ENCODE data around the gene PKP1.
"Not testable (repeated sequence)": the region's sequence is repeated elsewhere in the genome, so short reads cannot be mapped to it uniquely, and the experiment has no call there.

Gene PKP1

DNA sequence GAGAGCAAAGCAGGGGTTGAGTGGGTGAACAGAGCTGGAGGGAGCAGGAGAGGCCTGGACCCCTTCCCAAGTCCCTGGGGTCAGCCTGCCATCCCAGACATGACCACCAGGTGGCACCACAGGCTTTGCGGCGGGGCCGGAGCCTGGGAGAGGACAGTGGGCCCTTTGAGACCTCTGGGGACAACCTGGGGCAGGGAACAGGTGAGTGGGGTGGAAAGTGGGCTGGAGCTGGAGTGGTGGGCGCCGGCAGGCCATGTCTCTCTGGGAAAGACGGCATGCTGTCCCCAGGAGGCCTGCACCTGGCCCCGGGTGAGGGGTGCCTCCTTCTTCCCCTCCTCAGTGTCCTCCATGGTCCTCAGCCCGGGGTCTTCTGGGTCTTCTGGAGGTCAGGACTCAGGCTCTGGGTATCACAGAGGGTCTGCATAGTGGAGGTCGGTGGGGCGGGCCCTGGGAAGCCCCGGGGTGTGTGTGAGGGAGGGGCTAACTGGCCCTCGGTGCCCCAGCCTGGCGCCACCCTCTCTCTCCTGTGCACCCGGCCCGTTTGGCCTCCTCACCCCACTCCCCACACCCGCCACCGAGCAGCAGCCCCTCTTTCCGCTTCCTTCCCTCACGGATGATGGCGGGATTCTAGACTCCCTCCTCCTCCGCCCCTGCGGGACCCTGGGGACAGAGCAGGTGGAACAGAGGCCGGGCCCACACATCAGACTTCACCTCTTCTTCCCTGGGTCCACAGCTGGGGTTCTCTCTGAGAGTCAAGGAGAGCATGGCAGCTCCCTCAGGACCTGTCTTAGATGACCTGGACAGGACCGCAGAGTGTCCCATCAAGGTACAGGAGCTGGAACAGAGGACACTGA, 28.5 kb upstream of the PKP1 start:
- TF ChIP-seq, protein P1, sequence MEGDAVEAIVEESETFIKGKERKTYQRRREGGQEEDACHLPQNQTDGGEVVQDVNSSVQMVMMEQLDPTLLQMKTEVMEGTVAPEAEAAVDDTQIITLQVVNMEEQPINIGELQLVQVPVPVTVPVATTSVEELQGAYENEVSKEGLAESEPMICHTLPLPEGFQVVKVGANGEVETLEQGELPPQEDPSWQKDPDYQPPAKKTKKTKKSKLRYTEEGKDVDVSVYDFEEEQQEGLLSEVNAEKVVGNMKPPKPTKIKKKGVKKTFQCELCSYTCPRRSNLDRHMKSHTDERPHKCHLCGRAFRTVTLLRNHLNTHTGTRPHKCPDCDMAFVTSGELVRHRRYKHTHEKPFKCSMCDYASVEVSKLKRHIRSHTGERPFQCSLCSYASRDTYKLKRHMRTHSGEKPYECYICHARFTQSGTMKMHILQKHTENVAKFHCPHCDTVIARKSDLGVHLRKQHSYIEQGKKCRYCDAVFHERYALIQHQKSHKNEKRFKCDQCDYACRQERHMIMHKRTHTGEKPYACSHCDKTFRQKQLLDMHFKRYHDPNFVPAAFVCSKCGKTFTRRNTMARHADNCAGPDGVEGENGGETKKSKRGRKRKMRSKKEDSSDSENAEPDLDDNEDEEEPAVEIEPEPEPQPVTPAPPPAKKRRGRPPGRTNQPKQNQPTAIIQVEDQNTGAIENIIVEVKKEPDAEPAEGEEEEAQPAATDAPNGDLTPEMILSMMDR (IDR thresholded peaks at IDR 0.05), result peak; percentile 99
- no peak for TF ChIP-seq ZFX (IDR thresholded peaks at IDR 0.05; ENCODE audit: borderline replicate concordance)
- H3K27ac ChIP-seq, result no peak overlapping the region

DNA sequence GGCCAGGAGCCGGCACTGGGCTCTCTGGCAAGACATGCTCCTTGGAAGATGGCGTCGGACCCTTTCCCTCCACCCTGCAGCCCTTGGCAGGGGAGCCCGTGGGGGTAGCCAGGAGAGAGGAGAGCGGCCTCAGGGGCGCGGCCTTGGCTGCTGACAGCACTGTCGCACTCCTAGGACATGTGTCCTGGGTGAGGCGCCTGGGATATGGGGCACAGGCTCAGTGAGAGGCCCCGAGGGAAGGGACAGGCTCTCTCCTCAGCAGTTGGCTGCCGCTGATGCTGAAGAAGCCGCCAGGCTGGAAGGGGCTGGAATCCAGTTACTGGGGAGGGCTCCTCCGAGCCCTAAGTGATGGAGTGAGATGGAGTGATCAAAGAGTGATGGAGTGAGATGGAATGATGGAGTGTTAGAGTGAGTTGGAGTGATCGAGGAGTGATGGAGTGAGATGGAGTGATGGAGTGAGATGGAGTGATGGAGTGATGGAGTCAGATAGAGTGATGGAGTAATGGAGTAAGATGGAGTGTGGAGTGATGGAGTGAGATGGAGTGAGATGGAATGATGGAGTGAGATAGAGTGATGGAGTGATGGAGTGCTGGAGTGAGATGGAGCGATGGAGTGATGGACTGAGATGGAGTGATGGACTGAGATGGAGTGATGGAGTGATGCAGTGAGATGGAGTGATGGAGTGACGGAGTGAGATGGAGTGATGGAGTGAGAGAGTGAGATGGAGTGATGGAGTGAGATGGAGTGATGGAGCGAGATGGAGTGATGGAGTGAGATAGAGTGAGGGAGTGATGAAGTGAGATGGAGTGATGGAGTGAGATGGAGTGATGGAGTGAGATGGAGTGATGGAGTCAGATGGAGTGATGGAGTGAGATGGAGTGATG, 27.6 kb upstream of the PKP1 start:
- TF ChIP-seq, protein P1 (IDR thresholded peaks at IDR 0.05), result no peak
- no peak for TF ChIP-seq ZFX (IDR thresholded peaks at IDR 0.05; ENCODE audit: borderline replicate concordance)
- no peak overlapping the region for H3K27ac ChIP-seq

DNA sequence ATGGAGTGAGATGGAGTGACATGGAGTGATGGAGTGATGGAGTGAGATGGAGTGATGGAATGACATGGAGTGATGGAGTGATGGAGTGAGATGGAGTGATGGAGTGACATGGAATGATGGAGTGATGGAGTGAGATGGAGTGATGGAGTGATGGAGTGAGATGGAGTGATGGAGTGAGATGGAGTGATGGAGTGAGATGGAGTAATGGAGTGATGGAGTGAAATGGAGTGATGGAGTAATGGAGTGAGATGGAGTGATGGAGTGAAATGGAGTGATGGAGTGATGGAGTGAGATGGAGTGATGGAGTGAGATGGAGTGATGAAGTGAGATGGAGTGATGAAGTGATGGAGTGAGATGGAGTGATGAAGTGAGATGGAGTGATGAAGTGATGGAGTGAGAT, 25.2 kb upstream of the PKP1 start:
- not testable (repeated sequence) for H3K27ac ChIP-seq

DNA sequence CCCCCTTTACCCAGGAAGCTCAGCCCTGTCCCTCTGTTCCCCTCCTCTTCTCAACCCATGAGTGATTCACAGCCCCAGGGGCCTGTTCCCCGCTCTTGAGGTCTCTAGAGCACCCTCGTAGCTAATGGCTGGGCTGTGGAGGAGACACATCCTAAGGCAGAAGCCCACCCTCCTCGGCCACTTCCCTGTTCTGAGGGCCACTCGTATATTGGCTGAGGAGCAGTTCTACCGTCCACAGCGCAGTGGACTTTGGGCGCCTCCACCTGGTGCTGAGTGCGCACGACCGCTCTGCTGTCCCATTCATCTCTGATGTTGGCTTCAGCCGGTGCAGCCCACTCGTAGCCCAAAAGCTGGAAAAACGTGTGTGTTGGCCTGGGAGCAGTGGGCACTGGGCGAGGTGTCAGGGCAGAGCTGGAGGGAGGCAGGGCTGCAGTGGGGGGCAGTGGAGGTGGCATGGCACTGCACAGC, 24.5 kb upstream of the PKP1 start:
- H3K27ac ChIP-seq, result no peak overlapping the region
- no peak for TF ChIP-seq ZFX (IDR thresholded peaks at IDR 0.05; ENCODE audit: borderline replicate concordance)
- TF ChIP-seq, protein P1 (IDR thresholded peaks at IDR 0.05), result no peak

GRCh38 chr1:201259476-201260235, 23.6 kb upstream of the PKP1 start:
- TF ChIP-seq, protein P1 (IDR thresholded peaks at IDR 0.05), result no peak
- no peak for TF ChIP-seq ZFX (IDR thresholded peaks at IDR 0.05; ENCODE audit: borderline replicate concordance)
- no peak overlapping the region for H3K27ac ChIP-seq

DNA sequence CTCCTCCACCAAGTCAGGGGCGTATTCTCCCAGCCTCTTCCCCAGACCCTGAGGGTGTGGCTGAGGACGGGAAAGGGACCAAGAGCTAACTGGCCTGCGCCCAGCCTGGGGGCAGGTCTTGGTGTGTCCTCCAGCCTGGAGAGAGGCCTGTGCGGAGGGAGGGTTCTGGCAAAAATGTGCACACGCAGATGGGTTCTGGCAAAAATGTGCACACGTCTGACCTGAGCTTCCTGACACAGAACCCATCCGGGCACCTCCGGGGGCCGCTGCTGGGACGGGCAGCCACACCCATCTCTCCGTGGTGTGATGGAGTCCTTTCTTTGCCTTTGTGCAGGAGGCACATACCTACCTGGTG, 23.1 kb upstream of the PKP1 start:
- TF ChIP-seq, protein P1 (IDR thresholded peaks at IDR 0.05), result no peak
- no peak for TF ChIP-seq ZFX (IDR thresholded peaks at IDR 0.05; ENCODE audit: borderline replicate concordance)
- H3K27ac ChIP-seq, result no peak overlapping the region

DNA sequence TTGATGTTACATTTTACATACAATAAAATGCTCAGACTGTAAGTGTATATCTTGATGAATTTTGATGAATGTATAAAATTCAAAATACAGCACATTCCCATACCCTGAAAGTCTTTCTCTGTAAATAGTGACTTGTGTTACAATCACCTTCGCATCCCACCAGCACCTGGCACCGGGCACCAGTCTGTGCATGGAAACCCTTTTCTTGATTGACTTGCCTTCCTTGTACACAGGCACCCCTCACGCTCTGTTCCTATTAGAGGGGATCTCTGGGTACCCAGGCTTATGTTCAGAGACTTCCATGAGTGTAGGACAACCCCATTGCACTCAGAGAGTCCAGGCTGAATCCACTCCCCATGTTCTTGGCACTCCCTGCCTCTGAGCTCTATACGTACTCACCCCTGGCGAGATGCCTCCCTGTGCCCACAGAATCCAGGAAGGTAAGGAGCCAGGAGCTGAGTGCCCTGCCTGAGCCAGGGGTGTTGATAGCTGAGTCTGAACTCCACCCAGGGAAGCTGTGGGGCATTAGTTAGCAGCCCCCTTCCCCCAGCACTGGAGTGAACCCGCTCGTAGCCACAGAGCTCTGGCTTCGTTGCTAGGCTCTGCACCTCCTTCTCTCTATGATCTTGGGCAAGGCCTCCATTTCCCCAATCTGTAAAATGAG, 22.5 kb upstream of the PKP1 start:
- TF ChIP-seq ZFX (IDR thresholded peaks at IDR 0.05; ENCODE audit: borderline replicate concordance), result no peak
- TF ChIP-seq, protein P1 (IDR thresholded peaks at IDR 0.05), result no peak

More for the DNA sequence above, 22.5 kb upstream of the PKP1 start:
- no peak overlapping the region for H3K27ac ChIP-seq

Measured in 22Rv1 (cell line).